OCI-LY7 (cell line): ENCODE results near the gene TEN1. TPM values are rescaled to one million over a fixed set of nuclear protein-coding genes. Genes with fewer than 3 reads are reported as not detected.

Experiments used
- BruUV-seq: library from RNA; stranded (reverse); fragments of 400-500 nt; replicated peaks from 2 replicates; lab custom pipeline; 2021; lab: Mats Ljungman, UMichigan
- CTCF ChIA-PET: fragments of 300-600 bp; sonication (Branson Sonifier 250); formaldehyde crosslinking; loops from one replicate; lab custom pipeline; 2022; ENCODE audit warnings: antibody characterized with exemption; ENCODE audit not compliant: unreplicated experiment; lab: Charles Lee
- POLR2A ChIA-PET: fragments of 300-600 bp; sonication (Branson Sonifier 250); formaldehyde crosslinking; loops from one replicate; lab custom pipeline; 2022; ENCODE audit warnings: antibody characterized with exemption; lab: Charles Lee
- DNase-seq: peaks from one replicate; pipeline ENCODE4 v3.0.0-alpha.2; 2015; ENCODE audit warnings: low spot score
- H2AFZ ChIP-seq: fragments of 200-600 bp; sonication (generic), shearing (Covaris generic); 2 replicates; pipeline ENCODE4 v1.6.1; 2014; ENCODE audit warnings: mild to moderate bottlenecking, antibody characterized with exemption, low read length, moderate library complexity
- H3K27ac ChIP-seq: fragments of 200-600 bp; sonication (generic); 2 replicates; pipeline ENCODE4 v1.5.1; 2014; ENCODE audit warnings: mixed run types, low read depth, mild to moderate bottlenecking, moderate library complexity, low read length, inconsistent platforms; ENCODE audit not compliant: poor library complexity, severe bottlenecking
- H3K36me3 ChIP-seq: fragments of 200-600 bp; sonication (generic); 2 replicates; pipeline ENCODE4 v1.6.1; 2014; ENCODE audit warnings: mild to moderate bottlenecking, antibody characterized with exemption, low read length, moderate library complexity, mixed read lengths; ENCODE audit not compliant: insufficient read depth
- H3K4me1 ChIP-seq: fragments of 200-600 bp; sonication (generic); 2 replicates; pipeline ENCODE4 v1.5.1; 2014; ENCODE audit warnings: mild to moderate bottlenecking, low read length; ENCODE audit not compliant: insufficient read depth, poor library complexity, severe bottlenecking
- H3K4me2 ChIP-seq: fragments of 200-600 bp; sonication (generic); 2 replicates; pipeline ENCODE4 v1.6.1; 2014; ENCODE audit warnings: mild to moderate bottlenecking, low read length
- H3K4me3 ChIP-seq: fragments of 200-600 bp; sonication (generic); 2 replicates; pipeline ENCODE4 v1.5.1; 2014; ENCODE audit warnings: mild to moderate bottlenecking, low read depth, low read length; ENCODE audit not compliant: poor library complexity, severe bottlenecking
- H3K79me2 ChIP-seq: fragments of 200-600 bp; sonication (generic); 2 replicates; pipeline ENCODE4 v1.6.1; 2016; ENCODE audit warnings: low read depth, mild to moderate bottlenecking, low read length, moderate library complexity, mixed read lengths; ENCODE audit not compliant: insufficient read depth
- H3K9me2 ChIP-seq: fragments of 200-600 bp; sonication (generic); 2 replicates; pipeline ENCODE4 v1.6.1; 2016; ENCODE audit warnings: mild to moderate bottlenecking, low read length, mixed read lengths; ENCODE audit not compliant: insufficient read depth
- H3K9me3 ChIP-seq: fragments of 200-600 bp; sonication (generic); 2 replicates; pipeline ENCODE4 v1.6.1; 2014; ENCODE audit warnings: mild to moderate bottlenecking, mixed run types, low read length, mixed read lengths
- H4K20me1 ChIP-seq: fragments of 200-600 bp; sonication (generic); 2 replicates; pipeline ENCODE4 v1.6.1; 2014; ENCODE audit warnings: mild to moderate bottlenecking, antibody characterized with exemption, low read length, moderate library complexity, mixed read lengths; ENCODE audit not compliant: insufficient read depth
- CTCF ChIP-seq: fragments of 200-600 bp; sonication (generic); conservative IDR thresholded peaks from 2 replicates; pipeline ENCODE4 v1.5.1; 2014; ENCODE audit warnings: mild to moderate bottlenecking, antibody characterized with exemption, low read length, moderate library complexity, mixed read lengths
- EZH2phosphoT487 ChIP-seq: fragments of 200-600 bp; sonication (generic); IDR thresholded peaks from 2 replicates; pipeline ENCODE4 v1.6.1; 2018; ENCODE audit warnings: low read depth, borderline replicate concordance, mild to moderate bottlenecking, mixed run types, antibody characterized with exemption, low read length, moderate library complexity, mixed read lengths
- intact Hi-C: fragments of 100-400 bp; cut with micrococcal nuclease; formaldehyde crosslinking; loops from one replicate; pipeline ENCODE4 v1.10.0; 2022; ENCODE audit not compliant: unreplicated experiment
- total RNA-seq, 2 experiments: library from RNA; depleted of rRNA in 1 of 2; stranded (reverse); fragments of >200 nt in 1 of 2; shearing (Covaris generic) in 1 of 2; gene quantifications; 2 replicates each; pipeline ENCODE4 v1.2.3, GENCODE V29; 2014 to 2022

TEN1 gene
- total RNA-seq, 2 experiments from 2014 or later, result 17.6 to 18.2 TPM

GRCh38 chr17:75985986-75986385 is 6.9 kb downstream of the TEN1 start:
- Histone ChIP-seq H3K9me2 (no peaks in the 10 kb centered on the region), H3K4me1 (peaks cover 21% of the 10 kb centered on the region), H3K9me3 (no peaks in the 10 kb centered on the region), H3K4me3 (no peak overlapping the region), H3K27ac (no peak overlapping the region), H4K20me1 (no peaks in the 10 kb centered on the region), H3K4me2 (no peak overlapping the region), H3K79me2 (peaks cover under 1% of the 10 kb centered on the region; the same call in 1 of the 2 replicates), H2AFZ (no peak overlapping the region), H3K36me3 (0 out of 2 replicates have a peak, but pooled peaks cover 3% of the 10 kb centered on the region)
- intact Hi-C loops, result no loop called here
- BruUV-seq, result no TSS peak
- no peak for TF ChIP-seq CTCF
- no peak for DNase-seq
- POLR2A ChIA-PET, result no interaction called here
- CTCF ChIA-PET, result no interaction called here

DNA sequence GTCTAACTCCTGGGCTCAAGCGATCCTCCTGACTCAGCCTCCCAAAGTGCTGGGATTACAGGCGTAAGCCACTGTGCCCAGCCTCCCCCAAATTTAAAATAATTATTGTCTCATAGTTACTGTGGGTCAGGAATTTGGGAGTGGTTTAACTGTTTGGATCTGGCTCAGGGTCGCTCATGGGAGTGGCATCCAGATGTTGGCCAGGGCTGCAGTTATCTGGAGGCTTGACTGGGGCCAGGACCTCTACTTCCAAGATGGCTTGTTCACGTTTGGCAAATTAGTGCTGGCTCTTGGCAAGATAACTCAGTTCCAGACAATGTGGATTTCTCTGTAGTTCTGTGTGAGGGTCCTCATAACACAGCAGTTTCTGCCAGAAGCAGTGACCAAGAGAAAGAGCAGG is 8.0 kb downstream of the TEN1 start:
- intact Hi-C loops, result no loop called here
- no peaks in the 10 kb centered on the region for H3K9me3 ChIP-seq
- no peak overlapping the region for H3K4me2 ChIP-seq
- BruUV-seq, result no TSS peak
- H3K4me3 ChIP-seq, result no peak overlapping the region
- ChIA-PET CTCF (no interaction called here), POLR2A (interaction anchor here (0.6 to 0.7 kb wide), 2 partner anchors 15 to 81 kb away, joined by 3 to 4 read pairs; no protein-coding TSS in a partner anchor)
- H3K27ac ChIP-seq, result no peak overlapping the region
- no peak for TF ChIP-seq CTCF
- no peak for TF ChIP-seq EZH2phosphoT487
- H3K79me2 ChIP-seq, result no peaks in the 10 kb centered on the region
- no peak for DNase-seq
- no peaks in the 10 kb centered on the region for H4K20me1 ChIP-seq
- H2AFZ ChIP-seq, result no peak overlapping the region
- peaks cover 19% of the 10 kb centered on the region for H3K4me1 ChIP-seq
- H3K9me2 ChIP-seq, result no peaks in the 10 kb centered on the region
- H3K36me3 ChIP-seq, result peaks cover 11% of the 10 kb centered on the region; the same call in 1 of the 2 replicates

DNA sequence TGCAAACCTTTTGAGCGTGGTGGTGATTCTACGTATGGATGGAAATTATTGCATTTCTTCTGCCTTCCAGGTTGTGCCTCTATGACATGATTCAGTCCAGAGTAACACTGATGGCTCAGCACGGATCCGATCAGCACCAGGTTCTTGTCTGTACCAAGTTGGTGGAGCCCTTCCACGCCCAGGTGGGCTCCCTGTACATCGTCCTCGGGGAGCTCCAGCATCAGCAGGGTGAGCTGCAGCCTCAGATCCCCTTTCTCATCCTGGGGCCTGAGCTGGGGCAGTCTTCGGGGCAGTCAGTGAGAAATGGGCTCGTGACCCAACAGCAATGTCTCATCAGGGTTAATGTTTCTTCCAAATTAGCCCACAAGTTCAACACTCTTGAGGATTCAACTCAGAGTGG is 12.4 kb downstream of the TEN1 start:
- TF ChIP-seq CTCF (no peak), EZH2phosphoT487 (no peak)
- POLR2A ChIA-PET, result interaction anchor here (0.6 to 1.3 kb wide), 7 partner anchors 10 to 306 kb away, joined by 3 to 8 read pairs (median 4); no protein-coding TSS in a partner anchor
- CTCF ChIA-PET, result no interaction called here
- DNase-seq, result no peak
- Histone ChIP-seq H3K9me2 (no peaks in the 10 kb centered on the region), H2AFZ (no peak overlapping the region), H3K27ac (peak overlapping the region; percentile 48), H3K4me1 (peaks cover 11% of the 10 kb centered on the region), H4K20me1 (no peaks in the 10 kb centered on the region), H3K9me3 (no peaks in the 10 kb centered on the region), H3K79me2 (no peaks in the 10 kb centered on the region), H3K36me3 (peaks cover 34% of the 10 kb centered on the region), H3K4me3 (no peak overlapping the region), H3K4me2 (no peak overlapping the region)
- BruUV-seq, result no TSS peak
- intact Hi-C loops, result no loop called here
